ENCODE data around the gene KHDC1L. TPM values are rescaled to one million over a fixed set of nuclear protein-coding genes. Genes with fewer than 3 reads are reported as not detected.

The KHDC1L gene
- not detected in 2 replicates for total RNA-seq

GRCh38 chr6:73225396-73225795 lies at the start of gene KHDC1L:
Gene KHDC1L, minus strand, starts transcription at chr6:73225496. Its CDS starts 88 bp downstream, at chr6:73225408.

GRCh38 chr6:73262671-73263569 lies 37.6 kb upstream of the KHDC1L start, which contains the start of gene KHDC1:
Gene KHDC1, minus strand, starts transcription at chr6:73263196. Its CDS starts 20,679 bp downstream, at chr6:73242517.

Other genes starting within 250 kb of the KHDC1L start
- gene KHDC1, start 37.7 kb upstream of the KHDC1L start, total RNA-seq, result 0.72 and 0.85 TPM in 2 replicates
- not detected in 2 replicates for gene DPPA5, start 128.8 kb upstream of the KHDC1L start, total RNA-seq
- not detected in 2 replicates for gene KHDC3L, start 137.2 kb upstream of the KHDC1L start, total RNA-seq
- not detected in 2 replicates for gene OOEP, start 144.4 kb upstream of the KHDC1L start, total RNA-seq
- 0.75 and 1.1 TPM in 2 replicates for gene DDX43, start 169.3 kb upstream of the KHDC1L start, total RNA-seq
- 4.6 and 5.7 TPM in 2 replicates for gene CGAS, start 226.8 kb upstream of the KHDC1L start, total RNA-seq
- 19.2 and 27.9 TPM in 2 replicates for gene MTO1, start 236.2 kb upstream of the KHDC1L start, total RNA-seq